HEK293T (cell line): Measurements from ENCODE around the gene PLA2G15.

Source experiments
- CTCF ChIA-PET: fragments of 350-600 bp; formaldehyde crosslinking; extraction: SDS; loops from one replicate; lab custom pipeline; 2021; ENCODE audit warnings: antibody characterized with exemption, inconsistent platforms; lab: Yijun Ruan, JAX
- POLR2A ChIA-PET: fragments of 350-600 bp; formaldehyde crosslinking; extraction: SDS; loops from one replicate; lab custom pipeline; 2020; ENCODE audit warnings: antibody characterized with exemption, inconsistent platforms; lab: Yijun Ruan, JAX
- DNase-seq: peaks from one replicate; pipeline ENCODE4 v3.0.0; 2012; ENCODE audit warnings: mixed read lengths; ENCODE audit errors: extremely low spot score
- ARNT ChIP-seq: fragments of 450-650 bp; IDR thresholded peaks from 2 replicates; pipeline ENCODE4 v1.6.1; 2017; ENCODE audit warnings: mild to moderate bottlenecking
- BHLHE40 ChIP-seq: fragments of 450-650 bp; IDR thresholded peaks from 2 replicates; pipeline ENCODE4 v1.6.1; 2016; ENCODE audit warnings: mild to moderate bottlenecking, moderate library complexity, borderline replicate concordance
- CTBP1 ChIP-seq: fragments of 450-650 bp; IDR thresholded peaks from 2 replicates; pipeline ENCODE4 v1.6.1; 2016; ENCODE audit warnings: borderline replicate concordance
- ELF4 ChIP-seq: fragments of 450-650 bp; IDR thresholded peaks from 2 replicates; pipeline ENCODE4 v1.6.1; 2017; ENCODE audit warnings: antibody characterized with exemption
- FOXA1 ChIP-seq: fragments of 450-650 bp; IDR thresholded peaks from 2 replicates; pipeline ENCODE4 v1.6.1; 2016; ENCODE audit warnings: mild to moderate bottlenecking
- FOXK2 ChIP-seq: fragments of 450-650 bp; IDR thresholded peaks from 2 replicates; pipeline ENCODE4 v1.6.1; 2016; ENCODE audit warnings: mild to moderate bottlenecking
- FOXM1 ChIP-seq: fragments of 450-650 bp; IDR thresholded peaks from 2 replicates; pipeline ENCODE4 v1.6.1; 2017; ENCODE audit warnings: mild to moderate bottlenecking, borderline replicate concordance
- HDGF ChIP-seq: fragments of 450-650 bp; IDR thresholded peaks from 2 replicates; pipeline ENCODE4 v1.6.1; 2017; ENCODE audit warnings: antibody characterized with exemption, borderline replicate concordance
- L3MBTL2 ChIP-seq: fragments of 450-650 bp; conservative IDR thresholded peaks from 2 replicates; pipeline ENCODE4 v1.6.1; 2016; ENCODE audit warnings: mild to moderate bottlenecking
- LEF1 ChIP-seq: fragments of 450-650 bp; IDR thresholded peaks from 2 replicates; pipeline ENCODE4 v1.6.1; 2017; ENCODE audit warnings: mild to moderate bottlenecking, borderline replicate concordance
- NFRKB ChIP-seq: fragments of 450-650 bp; IDR thresholded peaks from 2 replicates; pipeline ENCODE4 v1.6.1; 2016; ENCODE audit warnings: mild to moderate bottlenecking, moderate library complexity
- SP1 ChIP-seq: fragments of 450-650 bp; IDR thresholded peaks from 2 replicates; pipeline ENCODE4 v1.6.1; 2017
- SUZ12 ChIP-seq: fragments of 450-650 bp; IDR thresholded peaks from 2 replicates; pipeline ENCODE4 v1.6.1; 2016; ENCODE audit warnings: mild to moderate bottlenecking
- TARDBP ChIP-seq: fragments of 450-650 bp; IDR thresholded peaks from 2 replicates; pipeline ENCODE4 v1.6.1; 2016
- ZNF384 ChIP-seq: fragments of 450-650 bp; IDR thresholded peaks from 2 replicates; pipeline ENCODE4 v1.6.1; 2016
- TF ChIP-seq, protein P1 (sequence below): fragments of 450-650 bp; IDR thresholded peaks from 2 replicates; pipeline ENCODE4 v1.6.1; 2016

The PLA2G15 gene

GRCh38 chr16:68233085-68233834, 11.9 kb upstream of the PLA2G15 start:
- ChIA-PET POLR2A (interaction anchor here (0.6 to 1.0 kb wide), 2 partner anchors 113 to 148 kb away, joined by 3 to 4 read pairs; partner anchors contain the start of gene NFATC3), CTCF (no interaction called here)
- TF ChIP-seq ZNF384 (no peak), BHLHE40 (no peak), TARDBP (no peak), ARNT (no peak), NFRKB (no peak), L3MBTL2 (no peak), SUZ12 (no peak), FOXM1 (no peak), HDGF (no peak), CTBP1 (no peak), ELF4 (no peak), SP1 (no peak), LEF1 (no peak), FOXK2 (no peak), FOXA1 (no peak)
- TF ChIP-seq, protein P1, sequence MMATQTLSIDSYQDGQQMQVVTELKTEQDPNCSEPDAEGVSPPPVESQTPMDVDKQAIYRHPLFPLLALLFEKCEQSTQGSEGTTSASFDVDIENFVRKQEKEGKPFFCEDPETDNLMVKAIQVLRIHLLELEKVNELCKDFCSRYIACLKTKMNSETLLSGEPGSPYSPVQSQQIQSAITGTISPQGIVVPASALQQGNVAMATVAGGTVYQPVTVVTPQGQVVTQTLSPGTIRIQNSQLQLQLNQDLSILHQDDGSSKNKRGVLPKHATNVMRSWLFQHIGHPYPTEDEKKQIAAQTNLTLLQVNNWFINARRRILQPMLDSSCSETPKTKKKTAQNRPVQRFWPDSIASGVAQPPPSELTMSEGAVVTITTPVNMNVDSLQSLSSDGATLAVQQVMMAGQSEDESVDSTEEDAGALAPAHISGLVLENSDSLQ: no peak
- no peak for DNase-seq

- no peak for TF ChIP-seq SUZ12
- no peak for TF ChIP-seq ARNT
- no peak for TF ChIP-seq ZNF384
- TF ChIP-seq, protein P1: no peak
- TF ChIP-seq FOXA1: no peak
- TF ChIP-seq HDGF: no peak
- no peak for TF ChIP-seq LEF1
- TF ChIP-seq FOXM1: no peak
- DNase-seq: no peak
- CTCF ChIA-PET: interaction anchor here (1.3 kb wide), 1 partner anchor 141 kb away, joined by 7 read pairs; no protein-coding TSS in a partner anchor
- POLR2A ChIA-PET: no interaction called here
These were observed 11.4 kb upstream of the PLA2G15 start for GRCh38 chr16:68233835-68234187.

DNA sequence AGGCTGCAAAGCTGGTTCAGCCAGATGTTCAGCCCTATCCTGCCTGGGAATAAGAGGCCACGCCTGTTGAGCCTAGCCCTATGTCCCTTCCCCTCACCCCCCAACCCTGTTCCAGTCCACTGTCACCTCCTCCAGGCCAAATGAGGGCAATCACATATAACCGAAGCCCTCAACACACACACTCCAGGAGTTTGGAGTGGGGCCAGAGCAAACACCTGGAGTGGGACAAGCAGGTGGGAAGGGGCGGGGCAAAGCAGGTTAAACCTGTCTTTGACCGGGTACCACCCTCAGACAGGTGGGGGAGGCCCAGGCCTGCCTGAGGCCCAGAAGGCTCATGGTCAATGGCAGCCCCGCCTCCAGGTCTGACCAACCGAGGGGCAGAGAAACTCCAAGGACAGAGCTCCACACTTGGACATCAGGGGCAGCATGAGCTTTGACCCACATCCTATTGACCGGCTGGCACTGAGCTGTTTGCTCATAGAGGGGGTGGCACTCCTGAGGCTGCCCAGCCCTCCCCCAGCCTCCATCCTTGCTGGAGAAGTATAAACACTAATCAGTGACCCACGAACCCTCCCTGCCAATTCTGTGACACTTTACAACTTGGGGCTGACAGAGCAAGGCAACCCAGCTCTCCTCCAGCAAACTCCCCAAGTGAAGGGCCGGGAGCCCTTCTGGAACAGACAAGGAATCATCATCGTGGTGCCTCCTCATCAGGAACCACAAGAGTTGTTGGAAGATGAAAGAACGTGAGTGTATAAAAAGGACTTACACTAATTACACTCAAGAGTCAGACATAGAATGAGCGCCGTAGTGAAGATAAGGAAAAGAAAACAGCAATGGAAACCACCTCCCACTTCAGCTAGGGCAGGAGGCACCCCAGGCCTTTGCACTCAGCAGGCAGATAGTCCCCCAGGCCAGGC, 10.7 kb upstream of the PLA2G15 start:
- ChIA-PET POLR2A (no interaction called here), CTCF (interaction anchor here (1.3 kb wide), 1 partner anchor 141 kb away, joined by 7 read pairs; no protein-coding TSS in a partner anchor)
- no peak for TF ChIP-seq HDGF
- no peak for TF ChIP-seq NFRKB
- no peak for TF ChIP-seq SP1
- TF ChIP-seq BHLHE40: no peak
- no peak for TF ChIP-seq SUZ12
- TF ChIP-seq TARDBP: no peak
- no peak for TF ChIP-seq ELF4
- TF ChIP-seq CTBP1: no peak
- no peak for DNase-seq

DNA sequence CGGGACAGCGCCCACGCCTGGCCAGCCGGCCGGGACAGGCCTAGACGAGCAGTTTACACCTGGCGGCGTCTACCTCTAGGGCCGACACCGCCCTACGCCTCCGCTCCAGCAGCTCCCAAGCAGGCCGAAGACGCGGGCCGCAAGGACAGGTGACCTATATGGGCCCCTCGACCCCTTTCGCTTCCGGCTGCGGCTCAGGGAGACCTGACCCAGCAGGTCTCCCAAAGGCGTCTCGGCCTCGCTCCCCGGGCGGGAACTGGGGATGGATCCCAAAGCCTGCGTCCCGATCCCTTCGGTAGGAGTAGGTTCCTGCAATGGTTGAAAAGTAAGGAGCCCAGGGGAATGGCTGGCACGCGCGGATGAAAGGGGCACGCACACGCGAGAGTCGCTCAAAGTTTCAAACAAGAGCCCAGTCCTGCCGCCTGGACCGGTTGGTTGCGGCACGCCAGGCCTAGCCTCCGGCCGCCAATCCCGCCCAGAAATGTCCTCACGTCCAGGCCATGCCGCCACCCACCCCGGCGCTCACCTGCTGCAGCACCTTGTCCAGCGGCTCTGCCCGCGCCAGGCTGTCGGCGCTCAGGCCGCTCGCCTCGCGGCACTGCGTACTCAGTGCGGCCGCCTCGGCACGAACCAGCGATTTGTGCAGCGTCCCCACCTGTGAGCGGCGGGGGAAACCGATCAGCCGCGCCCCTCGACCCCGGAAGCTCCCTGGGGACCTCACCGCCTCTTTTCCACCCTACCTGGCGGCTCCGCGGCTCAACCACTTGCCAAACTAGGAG, 9.9 kb upstream of the PLA2G15 start:
- no peak for DNase-seq
- POLR2A ChIA-PET: interaction anchor here (1.2 to 2.2 kb wide), 3 partner anchors 76 to 150 kb away, joined by 4 to 8 read pairs (median 4); partner anchors contain the start of genes NFATC3, PRMT7 and SLC7A6OS
- CTCF ChIA-PET: interaction anchor here (1.3 kb wide), 1 partner anchor 142 kb away, joined by 7 read pairs; no protein-coding TSS in a partner anchor
- TF ChIP-seq L3MBTL2 (0 out of 2 replicates have a peak, but pooled peaks have one; percentile 11), FOXK2 (no peak)

DNA sequence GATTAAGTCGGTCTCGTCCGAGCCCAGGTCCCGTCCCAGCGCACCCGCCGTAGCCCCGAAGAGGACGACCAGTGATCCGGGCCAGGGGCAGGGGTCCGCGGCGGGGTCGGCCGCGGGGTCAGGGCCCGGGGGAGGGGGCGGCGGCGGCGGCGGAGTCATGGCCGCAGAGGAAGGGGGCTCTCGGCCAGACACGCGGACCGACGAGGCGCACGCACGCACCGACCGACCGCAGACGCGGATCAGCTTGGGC, 9.4 kb upstream of the PLA2G15 start, which contains the start of gene ESRP2:
TSS of gene ESRP2 (minus strand) at position 241 of the 250 bp plus-strand sequence. CDS start at position 159, 82 bp downstream.
- POLR2A ChIA-PET: interaction anchor here (1.2 to 2.2 kb wide), 3 partner anchors 75 to 150 kb away, joined by 4 to 8 read pairs (median 4); partner anchors contain the start of genes NFATC3, PRMT7 and SLC7A6OS

More for the DNA sequence above, 9.4 kb upstream of the PLA2G15 start, which contains the start of gene ESRP2:
- no peak for DNase-seq
- TF ChIP-seq CTBP1 (no peak), LEF1 (no peak), HDGF (no peak), BHLHE40 (no peak), SUZ12 (no peak), L3MBTL2 (no peak), FOXA1 (no peak), TARDBP (no peak), ARNT (no peak), FOXM1 (no peak), SP1 (no peak), ZNF384 (no peak), FOXK2 (no peak)
- CTCF ChIA-PET: no interaction called here
